GM19455 (cell line): Measurements from ENCODE around the gene CHRNA1.

Experiments used
- ATAC-seq: cut with Tn5 transposase; IDR thresholded peaks from one replicate; pipeline ENCODE4 v1.9.1; 2021; ENCODE audit not compliant: unreplicated experiment

CHRNA1 gene

GRCh38 chr2:174784316-174784715 is 20.0 kb upstream of the CHRNA1 start:
- no peak for ATAC-seq

GRCh38 chr2:174781996-174782395 is 17.7 kb upstream of the CHRNA1 start:
- ATAC-seq, result no peak

GRCh38 chr2:174781298-174781697 is 17.0 kb upstream of the CHRNA1 start:
- no peak for ATAC-seq

- ATAC-seq, result no peak
These were observed 16.6 kb upstream of the CHRNA1 start for GRCh38 chr2:174780856-174781255.

GRCh38 chr2:174780191-174780840 is 16.0 kb upstream of the CHRNA1 start:
- ATAC-seq, result no peak

- ATAC-seq, result no peak
These were observed 15.2 kb upstream of the CHRNA1 start for GRCh38 chr2:174779361-174779928.

- no peak for ATAC-seq
These were observed 14.1 kb upstream of the CHRNA1 start for GRCh38 chr2:174778085-174778981.

- ATAC-seq, result no peak
These were observed 13.2 kb upstream of the CHRNA1 start for GRCh38 chr2:174777347-174778084.

GRCh38 chr2:174776675-174777074 is 12.4 kb upstream of the CHRNA1 start:
- ATAC-seq, result no peak

- ATAC-seq, result no peak
These were observed 12.0 kb upstream of the CHRNA1 start for GRCh38 chr2:174776223-174776622.

- ATAC-seq, result no peak
These were observed 11.3 kb upstream of the CHRNA1 start for GRCh38 chr2:174775571-174775980.

- no peak for ATAC-seq
These were observed 10.6 kb upstream of the CHRNA1 start for GRCh38 chr2:174774886-174775285.

- ATAC-seq, result no peak
These were observed 8.9 kb upstream of the CHRNA1 start for GRCh38 chr2:174773215-174773614.

- no peak for ATAC-seq
These were observed 8.2 kb upstream of the CHRNA1 start for GRCh38 chr2:174772472-174772801.

- no peak for ATAC-seq
These were observed 7.6 kb upstream of the CHRNA1 start for GRCh38 chr2:174771631-174772471.

GRCh38 chr2:174771136-174771535 is 6.9 kb upstream of the CHRNA1 start:
- ATAC-seq, result no peak

GRCh38 chr2:174768557-174768956 is 4.3 kb upstream of the CHRNA1 start:
- ATAC-seq, result no peak

GRCh38 chr2:174766271-174766670 is 2.0 kb upstream of the CHRNA1 start:
- ATAC-seq, result no peak

- no peak for ATAC-seq
These were observed 1.3 kb upstream of the CHRNA1 start for GRCh38 chr2:174765576-174765975.

GRCh38 chr2:174763780-174764179 is 492 bp downstream of the CHRNA1 start:
- no peak for ATAC-seq

- ATAC-seq, result no peak
These were observed 1.8 kb downstream of the CHRNA1 start for GRCh38 chr2:174762464-174762863.
